ENCODE data around the gene TRAF2.
A peak's percentile ranks its signal among the peaks of the same experiment; 100 is the strongest.

TRAF2 gene

GRCh38 chr9:136903041-136903554 is 16.8 kb downstream of the TRAF2 start:
- Histone ChIP-seq H3F3A (ENCODE audit: insufficient read depth, low read length) (peaks cover 52% of the 10 kb centered on the region), H3K36me3 (replicated peaks; ENCODE audit: insufficient read depth, low read length) (peaks cover 3% of the 10 kb centered on the region), H3K4me2 (ENCODE audit: low read depth, low read length) (peak overlapping the region; percentile 80; the same call in 1 of the 2 replicates), H3K9ac (ENCODE audit: low read length) (peak overlapping the region; percentile 94), H3K79me2 (ENCODE audit: low read length) (peaks cover 74% of the 10 kb centered on the region), H3K9me2 (replicated peaks; ENCODE audit: insufficient read depth, low read length) (no peaks in the 10 kb centered on the region), H3K4me1 (ENCODE audit: low read length) (peaks cover 51% of the 10 kb centered on the region), H3K27me3 (replicated peaks; ENCODE audit: insufficient read depth, low read length) (no peaks in the 10 kb centered on the region), H3K9me3 (replicated peaks; ENCODE audit: insufficient read depth, low read length) (no peaks in the 10 kb centered on the region), H4K20me1 (ENCODE audit: insufficient read depth, low read length) (no peaks in the 10 kb centered on the region), H3K4me3 (ENCODE audit: low read length) (0 out of 2 replicates have a peak overlapping the region, but pooled peaks have one; percentile 32), H2AFZ (ENCODE audit: low read length) (no peak overlapping the region), H3K27ac (ENCODE audit: low read length) (peak overlapping the region; percentile 99)
- DNase-seq = no peak
- TF ChIP-seq CTCF (IDR thresholded peaks at IDR 0.05; ENCODE audit: low read length) = no peak
- no peak for TF ChIP-seq EZH2phosphoT487 (IDR thresholded peaks at IDR 0.05; ENCODE audit: low read length)
- no peak for TF ChIP-seq EZH2 (optimal IDR thresholded peaks at IDR 0.05; ENCODE audit: low read depth, low read length)

- no peak for DNase-seq
- no peak overlapping the region for H2AFZ ChIP-seq (ENCODE audit: low read length)
- peaks cover 20% of the 10 kb centered on the region for H3F3A ChIP-seq (ENCODE audit: insufficient read depth, low read length)
- H3K27ac ChIP-seq (ENCODE audit: low read length) = no peak overlapping the region
- no peak overlapping the region for H3K4me2 ChIP-seq (ENCODE audit: low read depth, low read length)
- no peaks in the 10 kb centered on the region for H4K20me1 ChIP-seq (ENCODE audit: insufficient read depth, low read length)
- peaks cover 3% of the 10 kb centered on the region for H3K36me3 ChIP-seq (replicated peaks; ENCODE audit: insufficient read depth, low read length)
- peaks cover 21% of the 10 kb centered on the region for H3K4me1 ChIP-seq (ENCODE audit: low read length)
- H3K9me2 ChIP-seq (replicated peaks; ENCODE audit: insufficient read depth, low read length) = no peaks in the 10 kb centered on the region
- no peaks in the 10 kb centered on the region for H3K27me3 ChIP-seq (replicated peaks; ENCODE audit: insufficient read depth, low read length)
- no peak overlapping the region for H3K4me3 ChIP-seq (ENCODE audit: low read length)
- TF ChIP-seq CTCF (IDR thresholded peaks at IDR 0.05; ENCODE audit: low read length) (no peak), EZH2 (optimal IDR thresholded peaks at IDR 0.05; ENCODE audit: low read depth, low read length) (no peak), EZH2phosphoT487 (IDR thresholded peaks at IDR 0.05; ENCODE audit: low read length) (no peak)
- H3K9ac ChIP-seq (ENCODE audit: low read length) = no peak overlapping the region
- H3K9me3 ChIP-seq (replicated peaks; ENCODE audit: insufficient read depth, low read length) = no peaks in the 10 kb centered on the region
- H3K79me2 ChIP-seq (ENCODE audit: low read length) = peaks cover 73% of the 10 kb centered on the region
Measured at GRCh38 chr9:136906266-136906665, 19.9 kb downstream of the TRAF2 start.

GRCh38 chr9:136907011-136907914 is 20.9 kb downstream of the TRAF2 start:
- Histone ChIP-seq H3K9ac (ENCODE audit: low read length) (no peak overlapping the region), H3K4me3 (ENCODE audit: low read length) (no peak overlapping the region), H3K27me3 (replicated peaks; ENCODE audit: insufficient read depth, low read length) (no peaks in the 10 kb centered on the region), H3F3A (ENCODE audit: insufficient read depth, low read length) (peaks cover 10% of the 10 kb centered on the region), H3K4me1 (ENCODE audit: low read length) (peaks cover 11% of the 10 kb centered on the region), H3K4me2 (ENCODE audit: low read depth, low read length) (no peak overlapping the region), H3K36me3 (replicated peaks; ENCODE audit: insufficient read depth, low read length) (peaks cover 3% of the 10 kb centered on the region), H3K9me2 (replicated peaks; ENCODE audit: insufficient read depth, low read length) (no peaks in the 10 kb centered on the region), H2AFZ (ENCODE audit: low read length) (no peak overlapping the region), H4K20me1 (ENCODE audit: insufficient read depth, low read length) (no peaks in the 10 kb centered on the region), H3K27ac (ENCODE audit: low read length) (no peak overlapping the region), H3K79me2 (ENCODE audit: low read length) (peaks cover 71% of the 10 kb centered on the region), H3K9me3 (replicated peaks; ENCODE audit: insufficient read depth, low read length) (no peaks in the 10 kb centered on the region)
- no peak for TF ChIP-seq CTCF (IDR thresholded peaks at IDR 0.05; ENCODE audit: low read length)
- no peak for TF ChIP-seq EZH2phosphoT487 (IDR thresholded peaks at IDR 0.05; ENCODE audit: low read length)
- no peak for TF ChIP-seq EZH2 (optimal IDR thresholded peaks at IDR 0.05; ENCODE audit: low read depth, low read length)
- DNase-seq = no peak

Data from MM.1S (cell line).